Mucosa of gallbladder (tissue), 1 donor: ENCODE data around the gene NSMF. TPM values are rescaled to one million over a fixed set of nuclear protein-coding genes. Genes with fewer than 3 reads are reported as not detected.

ENCODE experiments used
- total RNA-seq: library from RNA; stranded (reverse); gene quantifications from one replicate; pipeline ENCODE4 v1.2.1, GENCODE V29; 2021
- donor health status: DM: no; HTN: no; CAD: no.

NSMF gene
- total RNA-seq, 1 donor from 2014 or later = 69.6 TPM

Other genes with a start within 250 kb of the NSMF start
- 16.8 TPM for gene RNF208, start 237.1 kb downstream of the NSMF start, total RNA-seq
- 0.78 TPM for gene CYSRT1, start 234.2 kb downstream of the NSMF start, total RNA-seq
- 0.95 TPM for gene RNF224, start 231.8 kb downstream of the NSMF start, total RNA-seq
- 0.49 TPM for gene SLC34A3, start 228.4 kb downstream of the NSMF start, total RNA-seq
- 296 TPM for gene TUBB4B, start 218.0 kb downstream of the NSMF start, total RNA-seq
- not detected for gene STPG3, start 208.0 kb downstream of the NSMF start, total RNA-seq
- gene NELFB, start 204.0 kb downstream of the NSMF start, total RNA-seq = 61.2 TPM
- 61.6 TPM for gene TOR4A, start 181.6 kb downstream of the NSMF start, total RNA-seq
- 124 TPM for gene NRARP, start 157.1 kb downstream of the NSMF start, total RNA-seq
- 47.6 TPM for gene EXD3, start 36.2 kb downstream of the NSMF start, total RNA-seq
- gene NOXA1, start 35.9 kb downstream of the NSMF start, total RNA-seq = 36.7 TPM
- gene ENTPD8, start 18.0 kb downstream of the NSMF start, total RNA-seq = 27.9 TPM
- gene PNPLA7, start 91.1 kb upstream of the NSMF start, total RNA-seq = 16.5 TPM
- 86.8 TPM for gene MRPL41, start 92.5 kb upstream of the NSMF start, total RNA-seq
- 33.9 TPM for gene DPH7, start 119.6 kb upstream of the NSMF start, total RNA-seq
- 22.2 TPM for gene ZMYND19, start 131.2 kb upstream of the NSMF start, total RNA-seq
- gene ARRDC1, start 146.4 kb upstream of the NSMF start, total RNA-seq = 134 TPM
- gene EHMT1, start 159.7 kb upstream of the NSMF start, total RNA-seq = 100 TPM